GM23248 (cell line): Measurements from ENCODE around the gene WDR74.

Experiments used
- EZH2 ChIP-seq: fragments of 200-600 bp; sonication (generic); IDR thresholded peaks from 2 replicates; pipeline ENCODE4 v1.6.1; 2018; ENCODE audit warnings: antibody characterized with exemption, mild to moderate bottlenecking; ENCODE audit not compliant: insufficient read depth, poor library complexity, severe bottlenecking
- EZH2phosphoT487 ChIP-seq: fragments of 200-600 bp; sonication (generic); IDR thresholded peaks from 2 replicates; pipeline ENCODE4 v1.6.1; 2018; ENCODE audit warnings: antibody characterized with exemption, moderate library complexity, mild to moderate bottlenecking, low read depth; ENCODE audit not compliant: insufficient read depth

DNA sequence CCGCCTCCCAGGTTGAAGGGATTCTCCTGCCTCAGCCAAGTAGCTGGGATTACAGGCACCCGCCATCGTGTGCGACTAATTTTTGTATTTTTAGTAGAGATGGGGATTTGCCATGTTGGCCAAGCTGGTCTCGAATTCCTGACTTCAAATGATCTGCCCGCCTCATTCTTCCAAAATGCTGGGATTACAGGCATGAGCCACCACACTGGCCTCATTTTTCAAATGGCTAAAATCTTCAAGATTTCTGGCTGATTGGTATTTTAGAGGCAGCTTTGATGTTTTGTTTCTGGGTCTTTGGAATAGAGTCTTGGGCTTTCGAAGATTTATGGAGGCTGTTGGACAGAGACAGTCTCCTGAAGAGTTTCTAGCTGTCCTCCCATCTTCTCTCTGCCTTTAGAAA is 35.5 kb upstream of the WDR74 start:
- TF ChIP-seq EZH2 (no peak), EZH2phosphoT487 (no peak)
